Esophagus muscularis mucosa (tissue), 4 donors: Measurements from ENCODE around the gene MEAK7. TPM values are rescaled to one million over a fixed set of nuclear protein-coding genes. Genes with fewer than 3 reads are reported as not detected.

Experiments
- DNase-seq: peaks from one replicate; pipeline ENCODE4 v3.0.0-alpha.2; 2017; ENCODE audit errors: extremely low spot score
- H3K27ac ChIP-seq, 4 donors: fragments of 200-600 bp; sonication (generic); replicated peaks in 1 of 4; 1 replicate in 3 of 4; 2 replicates in 1 of 4; pipeline ENCODE4 v1.5.1; 2016 to 2019; ENCODE audit warnings: mild to moderate bottlenecking in 1 of 4
- H3K27me3 ChIP-seq, 4 donors: fragments of 200-600 bp; sonication (generic); one replicate each; pipeline versions ENCODE4 v1.5.1 to v1.6.0; 2016 to 2019
- H3K36me3 ChIP-seq, 4 donors: fragments of 200-600 bp; sonication (generic); one replicate each; pipeline ENCODE4 v1.5.1; 2016 to 2019
- H3K4me1 ChIP-seq, 4 donors: fragments of 200-600 bp; sonication (generic); one replicate each; pipeline ENCODE4 v1.5.1; 2016 to 2019
- H3K4me3 ChIP-seq, 4 donors: fragments of 200-600 bp; sonication (generic); 1 replicate in 2 of 4; 2 replicates in 2 of 4; pipeline ENCODE4 v1.5.1; 2016 to 2019; ENCODE audit warnings: mild to moderate bottlenecking in 4 of 4, moderate library complexity in 1 of 4
- H3K9me3 ChIP-seq, 4 donors: fragments of 200-600 bp; sonication (generic); 1 replicate in 3 of 4; 2 replicates in 1 of 4; pipeline ENCODE4 v1.5.1; 2016 to 2019
- CTCF ChIP-seq, 3 experiments: fragments of 200-600 bp in 2 of 3; fragments of 450-650 bp in 1 of 3; sonication (generic) in 2 of 3; IDR thresholded peaks; one replicate each; pipeline ENCODE4 v1.5.1; 2017 to 2019; ENCODE audit warnings: antibody characterized with exemption in 3 of 3, mild to moderate bottlenecking in 2 of 3, moderate library complexity in 1 of 3
- EP300 ChIP-seq: sonication (generic); formaldehyde crosslinking; IDR thresholded peaks from one replicate; pipeline ENCODE4 v1.6.1; 2017; ENCODE audit warnings: antibody characterized with exemption
- POLR2A ChIP-seq: fragments of 450-650 bp; IDR thresholded peaks from one replicate; pipeline ENCODE4 v1.6.1; 2017; ENCODE audit warnings: antibody characterized with exemption, moderate library complexity, mild to moderate bottlenecking, low read depth
- POLR2AphosphoS5 ChIP-seq, 2 donors: sonication (generic); formaldehyde crosslinking; IDR thresholded peaks; one replicate each; pipeline ENCODE4 v1.6.1; 2017; ENCODE audit warnings: antibody characterized with exemption in 2 of 2
- WGBS: methylation state at CpG from one replicate; pipeline ENCODE4 v1.1.5; 2018; 5-methylcytosine and 5-hydroxymethylcytosine counted together
- intact Hi-C: fragments of 100-400 bp; cut with DNase I; formaldehyde crosslinking; loops from one replicate; pipeline ENCODE4 v1.15.1; 2023
- total RNA-seq, 4 donors: library from RNA; depleted of rRNA; stranded (reverse); fragments of >200 nt; gene quantifications; one replicate each; pipeline versions ENCODE4 v1.1.0 to v1.2.1, GENCODE V29; 2016

Gene MEAK7
- total RNA-seq, 4 donors from 2014 or later = 8.3 to 13.0 (median 9.6) TPM

GRCh38 chr16:84545114-84545737 lies 40.8 kb upstream of the MEAK7 start:
- intact Hi-C loops = no loop called here
- Histone ChIP-seq H3K36me3 (no peaks in the 10 kb centered on the region), H3K9me3 (no peaks in the 10 kb centered on the region), H3K27ac (no peak overlapping the region), H3K4me1 (peaks cover 0 to 9% (median 5%) of the 10 kb centered on the region in 4 donors), H3K27me3 (peaks cover 0 to 17% (median 0%) of the 10 kb centered on the region in 4 donors), H3K4me3 (no peak overlapping the region)
- DNase-seq = no peak
- TF ChIP-seq EP300 = no peak
- TF ChIP-seq CTCF (IDR thresholded peaks at IDR 0.05) = no peak
- no peak for TF ChIP-seq POLR2AphosphoS5 (IDR thresholded peaks at IDR 0.05)
- no peak for TF ChIP-seq POLR2A
- 81% methylated on average over 12 of the region's 12 CpGs for WGBS

- 63% methylated on average over 25 of the region's 25 CpGs for WGBS
- Histone ChIP-seq H3K27ac (no peak overlapping the region), H3K27me3 (peaks cover 0 to 17% (median 0%) of the 10 kb centered on the region in 4 donors), H3K36me3 (no peaks in the 10 kb centered on the region), H3K4me1 (peaks cover 0 to 9% (median 5%) of the 10 kb centered on the region in 4 donors), H3K9me3 (no peaks in the 10 kb centered on the region), H3K4me3 (no peak overlapping the region)
- intact Hi-C loops = no loop called here
- TF ChIP-seq POLR2A (no peak), EP300 (no peak), CTCF (IDR thresholded peaks at IDR 0.05) (no peak), POLR2AphosphoS5 (IDR thresholded peaks at IDR 0.05) (no peak)
- DNase-seq = no peak
These were observed 39.7 kb upstream of the MEAK7 start for GRCh38 chr16:84544031-84544773.

GRCh38 chr16:84543253-84543652 lies 38.8 kb upstream of the MEAK7 start:
- 95% methylated on average over 2 of the region's 2 CpGs for WGBS
- intact Hi-C loops = no loop called here
- no peaks in the 10 kb centered on the region for H3K36me3 ChIP-seq

GRCh38 chr16:84541999-84542817 lies 37.7 kb upstream of the MEAK7 start:
- intact Hi-C loops = no loop called here
- H3K4me3 ChIP-seq = no peak overlapping the region
- peaks cover 0 to 11% (median 7%) of the 10 kb centered on the region in 4 donors for H3K4me1 ChIP-seq
- no peaks in the 10 kb centered on the region for H3K36me3 ChIP-seq
- peaks cover 0 to 17% (median 0%) of the 10 kb centered on the region in 4 donors for H3K27me3 ChIP-seq
- H3K27ac ChIP-seq = no peak overlapping the region
- DNase-seq = no peak
- TF ChIP-seq POLR2A (no peak), EP300 (no peak), CTCF (IDR thresholded peaks at IDR 0.05) (no peak)
- WGBS = 93% methylated on average over 7 of the region's 7 CpGs
- H3K9me3 ChIP-seq = no peaks in the 10 kb centered on the region

More at GRCh38 chr16:84543253-84543652, 38.8 kb upstream of the MEAK7 start:
- H3K27me3 ChIP-seq = peaks cover 0 to 17% (median 0%) of the 10 kb centered on the region in 4 donors
- no peaks in the 10 kb centered on the region for H3K9me3 ChIP-seq
- peaks cover 0 to 9% (median 5%) of the 10 kb centered on the region in 4 donors for H3K4me1 ChIP-seq
- H3K4me3 ChIP-seq = no peak overlapping the region
- H3K27ac ChIP-seq = no peak overlapping the region
- DNase-seq = no peak
- no peak for TF ChIP-seq CTCF (IDR thresholded peaks at IDR 0.05)
- no peak for TF ChIP-seq POLR2A
- TF ChIP-seq POLR2AphosphoS5 (IDR thresholded peaks at IDR 0.05) = no peak
- TF ChIP-seq EP300 = no peak
